CD4-positive, alpha-beta T cell (primary cell): ENCODE results near the gene B3GNT3. TPM values are rescaled to one million over a fixed set of nuclear protein-coding genes. Genes with fewer than 3 reads are reported as not detected.

Experiments
- ATAC-seq: fragments of 200-7000 bp; cut with Tn5 transposase; one replicate; pipeline ENCODE4 v1.10.0; 2022; ENCODE audit warnings: mild to moderate bottlenecking; ENCODE audit not compliant: poor library complexity
- CTCF ChIA-PET: fragments of 350-600 bp; sonication (Branson Sonifier 250); formaldehyde crosslinking; loops from one replicate; lab custom pipeline; 2021; ENCODE audit warnings: antibody characterized with exemption, inconsistent platforms; lab: Charles Lee
- POLR2A ChIA-PET: fragments of 350-600 bp; sonication (Branson Sonifier 250); formaldehyde crosslinking; loops from one replicate; lab custom pipeline; 2021; ENCODE audit warnings: antibody characterized with exemption, inconsistent platforms; lab: Charles Lee
- DNase-seq, 14 experiments: peaks; one replicate each; pipeline ENCODE4 v3.0.0-alpha.2; 2013 to 2020; ENCODE audit warnings: mixed read lengths in 2 of 14
- H3K27ac ChIP-seq, 2 donors: one replicate each; pipeline versions ENCODE4 v1.5.1 to v1.7.0; 2013; ENCODE audit warnings: low read length in 2 of 2, low read depth in 1 of 2, mild to moderate bottlenecking in 1 of 2
- H3K27me3 ChIP-seq, 2 experiments: 1 replicate in 1 of 2; 2 replicates in 1 of 2; pipeline versions ENCODE4 v1.6.1 to v1.7.0; 2013; ENCODE audit warnings: low read length in 2 of 2, control low read depth in 1 of 2, mild to moderate bottlenecking in 1 of 2, moderate library complexity in 1 of 2; ENCODE audit not compliant: insufficient read depth in 2 of 2, control insufficient read depth in 1 of 2
- H3K36me3 ChIP-seq: one replicate; pipeline ENCODE4 v1.6.1; 2013; ENCODE audit warnings: low read length, control low read depth; ENCODE audit not compliant: insufficient read depth
- H3K4me1 ChIP-seq: one replicate; pipeline ENCODE4 v1.6.1; 2013; ENCODE audit warnings: low read length, control low read depth; ENCODE audit not compliant: insufficient read depth
- H3K4me3 ChIP-seq: one replicate; pipeline ENCODE4 v1.5.1; 2013; ENCODE audit warnings: mild to moderate bottlenecking, low read length, moderate library complexity
- H3K9me3 ChIP-seq, 2 experiments: 1 replicate in 1 of 2; 2 replicates in 1 of 2; pipeline versions ENCODE4 v1.6.1 to v1.7.0; 2013; ENCODE audit warnings: low read length in 2 of 2, mild to moderate bottlenecking in 2 of 2, control low read depth in 1 of 2, moderate library complexity in 1 of 2; ENCODE audit not compliant: control insufficient read depth in 1 of 2, insufficient read depth in 1 of 2
- H3K27ac Mint-ChIP-seq: one replicate; pipeline ENCODE4 v1.8.0; 2020; ENCODE audit warnings: mixed read lengths
- H3K27me3 Mint-ChIP-seq: one replicate; pipeline ENCODE4 v1.8.0; 2021; ENCODE audit warnings: mixed read lengths
- H3K36me3 Mint-ChIP-seq: one replicate; pipeline ENCODE4 v1.8.0; 2021; ENCODE audit warnings: low read depth, mixed read lengths
- H3K4me1 Mint-ChIP-seq: one replicate; pipeline ENCODE4 v1.8.0; 2021; ENCODE audit warnings: low read depth, mixed read lengths
- H3K4me3 Mint-ChIP-seq: one replicate; pipeline ENCODE4 v1.8.0; 2020; ENCODE audit warnings: mild to moderate bottlenecking, mixed read lengths
- H3K9me3 Mint-ChIP-seq: one replicate; pipeline ENCODE4 v1.8.0; 2020; ENCODE audit warnings: mixed read lengths
- intact Hi-C, 2 experiments: fragments of 100-400 bp; cut with DNase I in 1 of 2; cut with micrococcal nuclease in 1 of 2; formaldehyde crosslinking; loops; one replicate each; pipeline versions ENCODE4 v1.15.1 to v1.9.0; 2023 to 2025; cut with DNase I, micrococcal nuclease
- total RNA-seq, 174 experiments: library from RNA in 2 of 174; stranded (reverse) in 2 of 174; gene quantifications; one replicate each; pipeline ENCODE4 v1.2.3 and lab custom pipeline; 2021 to 2026
- TF ChIP-seq, protein P1 (sequence below): fragments of 200-600 bp; IDR thresholded peaks from one replicate; pipeline ENCODE4 v1.8.0; 2022; ENCODE audit warnings: antibody characterized with exemption, mild to moderate bottlenecking

B3GNT3 gene
- total RNA-seq, 2 experiments from 2014 or later = 0.39 to 0.52 TPM

DNA sequence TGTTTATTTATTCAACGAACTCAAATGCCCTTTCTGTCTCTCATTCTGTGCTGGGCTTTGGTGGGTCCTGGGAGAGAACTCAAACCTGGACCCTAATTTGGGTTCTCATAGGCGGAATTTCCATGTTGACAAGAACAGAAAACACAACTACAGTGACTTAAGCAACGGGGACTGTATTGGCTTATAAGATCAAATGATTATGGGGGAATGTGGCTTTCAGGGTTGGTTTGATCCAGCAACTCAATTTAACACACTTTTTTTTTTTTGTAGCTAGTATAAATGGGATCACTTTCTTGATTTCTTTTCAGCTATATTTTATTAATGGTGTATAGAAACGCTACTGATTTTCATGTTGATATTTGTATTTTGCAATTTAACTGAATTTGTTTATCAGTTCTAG, 33.8 kb upstream of the B3GNT3 start:
- peaks cover 82% of the 10 kb centered on the region for H3K36me3 Mint-ChIP-seq
- Histone ChIP-seq H3K4me3 (no peak overlapping the region), H3K9me3 (no peaks in the 10 kb centered on the region), H3K4me1 (peaks cover 1% of the 10 kb centered on the region), H3K36me3 (peaks cover 50% of the 10 kb centered on the region), H3K27me3 (no peaks in the 10 kb centered on the region), H3K27ac (no peak overlapping the region)
- no peak for DNase-seq
- ChIA-PET CTCF (interaction anchor here (2.0 kb wide), 1 partner anchor 57 kb away, joined by 4 read pairs; no protein-coding TSS in a partner anchor), POLR2A (interaction anchor here (2.1 kb wide), 1 partner anchor 10 kb away, joined by 6 read pairs; the partner anchor contains the start of gene FCHO1)
- ATAC-seq = no peak
- no peak overlapping the region for H3K27ac Mint-ChIP-seq
- no peak overlapping the region for H3K4me3 Mint-ChIP-seq
- no peaks in the 10 kb centered on the region for H3K9me3 Mint-ChIP-seq
- TF ChIP-seq, protein P1, sequence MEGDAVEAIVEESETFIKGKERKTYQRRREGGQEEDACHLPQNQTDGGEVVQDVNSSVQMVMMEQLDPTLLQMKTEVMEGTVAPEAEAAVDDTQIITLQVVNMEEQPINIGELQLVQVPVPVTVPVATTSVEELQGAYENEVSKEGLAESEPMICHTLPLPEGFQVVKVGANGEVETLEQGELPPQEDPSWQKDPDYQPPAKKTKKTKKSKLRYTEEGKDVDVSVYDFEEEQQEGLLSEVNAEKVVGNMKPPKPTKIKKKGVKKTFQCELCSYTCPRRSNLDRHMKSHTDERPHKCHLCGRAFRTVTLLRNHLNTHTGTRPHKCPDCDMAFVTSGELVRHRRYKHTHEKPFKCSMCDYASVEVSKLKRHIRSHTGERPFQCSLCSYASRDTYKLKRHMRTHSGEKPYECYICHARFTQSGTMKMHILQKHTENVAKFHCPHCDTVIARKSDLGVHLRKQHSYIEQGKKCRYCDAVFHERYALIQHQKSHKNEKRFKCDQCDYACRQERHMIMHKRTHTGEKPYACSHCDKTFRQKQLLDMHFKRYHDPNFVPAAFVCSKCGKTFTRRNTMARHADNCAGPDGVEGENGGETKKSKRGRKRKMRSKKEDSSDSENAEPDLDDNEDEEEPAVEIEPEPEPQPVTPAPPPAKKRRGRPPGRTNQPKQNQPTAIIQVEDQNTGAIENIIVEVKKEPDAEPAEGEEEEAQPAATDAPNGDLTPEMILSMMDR = no peak
- intact Hi-C loops = loop anchor here in 1 of 2 experiments (1.0 kb wide), 1 partner anchor 11 kb away; no protein-coding TSS in a partner anchor
- H3K4me1 Mint-ChIP-seq = peaks cover 2% of the 10 kb centered on the region
- H3K27me3 Mint-ChIP-seq = no peaks in the 10 kb centered on the region

DNA sequence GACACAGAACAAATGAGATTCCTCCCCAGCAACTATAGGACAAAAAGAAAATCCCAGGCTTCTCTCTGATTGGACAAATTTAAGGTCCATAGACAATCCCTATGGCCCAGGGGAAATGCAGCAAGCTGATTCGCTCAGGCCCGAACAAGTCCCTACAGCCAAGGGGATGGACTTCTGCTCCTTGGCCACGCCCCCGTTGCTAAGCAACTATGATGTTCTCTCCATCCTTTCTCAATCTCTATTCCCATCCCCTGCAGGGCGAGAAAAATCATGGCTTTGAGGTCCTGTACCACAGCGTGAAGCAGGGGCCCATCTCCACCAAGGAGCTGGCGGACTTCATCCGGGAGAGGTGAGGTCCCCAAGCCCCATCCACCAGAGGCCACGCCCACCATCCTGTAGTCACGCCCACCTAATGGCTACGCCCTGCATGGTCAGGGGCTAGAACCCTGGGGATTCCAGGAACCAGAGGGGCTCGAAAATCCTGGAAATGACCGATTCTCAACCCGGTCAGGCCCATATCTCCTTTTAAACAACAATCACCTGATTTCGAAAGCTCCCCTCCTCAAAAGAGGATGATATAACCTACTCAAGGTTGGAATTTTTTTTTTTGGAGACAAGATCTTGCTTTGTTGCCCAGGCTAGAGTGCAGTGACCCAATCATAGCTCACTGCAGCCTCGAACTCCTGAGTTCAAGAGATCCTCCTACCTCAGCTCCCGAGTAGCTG, 32.3 kb upstream of the B3GNT3 start:
- Histone ChIP-seq H3K36me3 (peaks cover 54% of the 10 kb centered on the region), H3K27ac (no peak overlapping the region), H3K4me3 (no peak overlapping the region), H3K4me1 (peaks cover 4% of the 10 kb centered on the region), H3K9me3 (no peaks in the 10 kb centered on the region), H3K27me3 (no peaks in the 10 kb centered on the region)
- no peak overlapping the region for H3K4me3 Mint-ChIP-seq
- peak in 2 of 14 experiments; percentile 39 to 54 for DNase-seq
- peaks cover 4% of the 10 kb centered on the region for H3K4me1 Mint-ChIP-seq
- peaks cover 82% of the 10 kb centered on the region for H3K36me3 Mint-ChIP-seq
- ATAC-seq = no peak
- H3K9me3 Mint-ChIP-seq = no peaks in the 10 kb centered on the region
- intact Hi-C loops = no loop called here
- no peaks in the 10 kb centered on the region for H3K27me3 Mint-ChIP-seq
- CTCF ChIA-PET = interaction anchor here (0.7 to 0.8 kb wide), 2 partner anchors 10 to 371 kb away, joined by 3 to 4 read pairs; no protein-coding TSS in a partner anchor
- H3K27ac Mint-ChIP-seq = no peak overlapping the region
- POLR2A ChIA-PET = interaction anchor here (1.4 to 2.1 kb wide), 2 partner anchors 10 to 11 kb away, joined by 3 to 6 read pairs; partner anchors contain the start of gene FCHO1
- TF ChIP-seq, protein P1 = no peak

DNA sequence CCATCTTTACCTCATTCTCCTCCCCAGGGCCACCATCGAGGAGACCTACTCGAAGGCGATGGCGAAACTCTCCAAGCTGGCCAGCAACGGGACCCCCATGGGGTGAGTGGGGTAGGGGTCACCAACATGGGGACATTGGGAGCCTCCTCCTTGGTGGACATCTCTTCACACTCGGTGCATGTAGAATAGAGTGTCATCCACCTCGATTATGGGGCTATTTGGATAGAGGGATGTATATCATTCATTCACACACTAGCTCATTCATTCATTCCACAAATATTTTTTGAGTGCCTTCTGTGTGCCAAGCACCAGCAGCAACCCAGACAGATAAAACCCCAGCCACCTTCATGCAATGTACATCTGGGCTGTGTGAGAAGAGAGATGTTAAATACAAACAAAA, 30.6 kb upstream of the B3GNT3 start:
- H3K36me3 Mint-ChIP-seq = peaks cover 80% of the 10 kb centered on the region

More for the DNA sequence above, 30.6 kb upstream of the B3GNT3 start:
- Histone ChIP-seq H3K9me3 (no peaks in the 10 kb centered on the region), H3K27me3 (no peaks in the 10 kb centered on the region), H3K4me1 (peaks cover 4% of the 10 kb centered on the region), H3K36me3 (peaks cover 61% of the 10 kb centered on the region), H3K27ac (no peak overlapping the region), H3K4me3 (no peak overlapping the region)
- intact Hi-C loops = no loop called here
- DNase-seq (no peak), ATAC-seq (no peak)
- Mint-ChIP-seq H3K4me1 (peaks cover 4% of the 10 kb centered on the region), H3K27me3 (no peaks in the 10 kb centered on the region), H3K4me3 (no peak overlapping the region), H3K9me3 (no peaks in the 10 kb centered on the region), H3K27ac (no peak overlapping the region)
- ChIA-PET POLR2A (interaction anchor here (0.6 kb wide), 1 partner anchor 14 kb away, joined by 3 read pairs; no protein-coding TSS in a partner anchor), CTCF (no interaction called here)
- TF ChIP-seq, protein P1 = no peak
